K562 (cell line): ENCODE measurements around the gene RPS6KA4. TPM values are rescaled to one million over a fixed set of nuclear protein-coding genes. Genes with fewer than 3 reads are reported as not detected.

Experiments
- DACH1 ChIP-seq: fragments of 450-650 bp; IDR thresholded peaks from 2 replicates; pipeline ENCODE4 v1.6.1; 2018; ENCODE audit not compliant: partially characterized antibody
- ELF2 ChIP-seq: fragments of 250-450 bp; sonication (Bioruptor Pico); IDR thresholded peaks from 2 replicates; pipeline ENCODE4 v1.5.0; 2021; ENCODE audit warnings: mild to moderate bottlenecking
- FOXP1 ChIP-seq: sonication (generic); formaldehyde crosslinking; IDR thresholded peaks from 2 replicates; pipeline ENCODE4 v1.8.0; 2022; ENCODE audit warnings: mild to moderate bottlenecking, missing genetic modification reagents
- ID3 ChIP-seq, 2 experiments: fragments of 250-450 bp in 1 of 2; fragments of 450-650 bp in 1 of 2; sonication (Bioruptor Pico) in 1 of 2; IDR thresholded peaks; 2 replicates each; pipeline versions ENCODE4 v1.6.1 to v1.8.0; 2016 to 2021; ENCODE audit warnings: mild to moderate bottlenecking in 2 of 2, moderate library complexity in 2 of 2, missing compliant biosample characterization in 1 of 2, missing genetic modification characterization in 1 of 2
- MBD1 ChIP-seq: fragments of 250-450 bp; sonication (Bioruptor Pico); IDR thresholded peaks from 2 replicates; pipeline ENCODE4 v1.8.0; 2022; ENCODE audit warnings: inconsistent platforms
- MGA ChIP-seq: fragments of 450-650 bp; IDR thresholded peaks from 2 replicates; pipeline ENCODE4 v1.6.1; 2016; ENCODE audit warnings: mild to moderate bottlenecking, moderate library complexity
- MYC ChIP-seq, 2 experiments: fragments of 250-450 bp in 1 of 2; sonication (Bioruptor Pico) in 1 of 2; IDR thresholded peaks; 2 replicates each; pipeline versions ENCODE4 v1.5.1 to v1.6.1; 2012 to 2021; ENCODE audit warnings: low read depth in 2 of 2, borderline replicate concordance in 1 of 2, improper control_type of control experiment in 1 of 2, low read length in 1 of 2, mild to moderate bottlenecking in 1 of 2, moderate library complexity in 1 of 2
- NUFIP1 ChIP-seq: fragments of 450-650 bp; IDR thresholded peaks from 2 replicates; pipeline ENCODE4 v1.6.1; 2018; ENCODE audit not compliant: partially characterized antibody
- OTX1 ChIP-seq: fragments of 450-650 bp; formaldehyde crosslinking; IDR thresholded peaks from 2 replicates; pipeline ENCODE4 v1.4.0; 2022; ENCODE audit warnings: mild to moderate bottlenecking
- PHF8 ChIP-seq: fragments of 200-600 bp; sonication (generic); IDR thresholded peaks from 2 replicates; pipeline ENCODE4 v1.6.1; 2012; ENCODE audit warnings: mixed run types, mild to moderate bottlenecking, inconsistent platforms, low read length, moderate library complexity, borderline replicate concordance
- TCF7L2 ChIP-seq: fragments of 150-350 bp; IDR thresholded peaks from 2 replicates; pipeline ENCODE4 v1.6.1; 2016; ENCODE audit warnings: low read depth, mild to moderate bottlenecking, low read length, moderate library complexity
- XRCC3 ChIP-seq: fragments of 450-650 bp; IDR thresholded peaks from 2 replicates; pipeline ENCODE4 v1.6.1; 2017; ENCODE audit warnings: mild to moderate bottlenecking, moderate library complexity
- ZNF239 ChIP-seq: fragments of 250-450 bp; sonication (Bioruptor Pico); IDR thresholded peaks from 2 replicates; pipeline ENCODE4 v1.4.0; 2020; ENCODE audit warnings: mild to moderate bottlenecking
- polyA plus RNA-seq, 8 experiments: library from polyadenylated mRNA; depleted of rRNA in 4 of 8; stranded (reverse) in 5 of 8; unstranded in 3 of 8; fragments of >200 nt; fragmentation: Nextera tagmentation in 2 of 8; fragmentation: Illumina TruSeq in 1 of 8; extraction: Ambion mirVana in 2 of 8; extraction: Trizol in 1 of 8; gene quantifications; 2 replicates each; pipeline versions ENCODE4 v1.2.1 to v1.2.3, GENCODE V29; 2011 to 2014; ENCODE audit warnings: inconsistent platforms in 1 of 8, missing spikeins in 1 of 8
- total RNA-seq, 7 experiments: library from RNA; depleted of rRNA in 6 of 7; stranded (reverse); fragments of >200 nt in 6 of 7; fragmentation: Illumina TruSeq in 2 of 7; extraction: Trizol in 2 of 7; gene quantifications; 2 replicates each; pipeline versions ENCODE4 v1.2.1 to v1.2.3, GENCODE V29; 2011 to 2021; ENCODE audit warnings: low replicate concordance in 1 of 7

RPS6KA4 gene
- total and polyA plus RNA-seq, 9 of the 15 experiments (the other 6 are each of a cell fraction or from before 2014, with no cell fraction given) = 0.15 to 23.8 (median 9.8) TPM

- TF ChIP-seq MGA (peak; percentile 70; the same call in 1 of the 2 replicates), ZNF239 (CRISPR knock-in tag) (no peak), ID3 (CRISPR knock-in tag; IDR thresholded peaks at IDR 0.05) (no peak), ID3 (tag; IDR thresholded peaks at IDR 0.05) (no peak), ELF2 (0 out of 2 replicates have a peak, but pooled peaks have one; percentile 40), PHF8 (peak; percentile 94; the same call in 1 of the 2 replicates), FOXP1 (CRISPR knock-in tag) (no peak; the same call in 1 of the 2 replicates), DACH1 (no peak), TCF7L2 (no peak), MYC (IDR thresholded peaks at IDR 0.05; ENCODE audit: low read depth, low read length) (peak; percentile 60; the same call in 1 of the 2 replicates), MYC (CRISPR knock-in tag; IDR thresholded peaks at IDR 0.05; ENCODE audit: borderline replicate concordance, low read depth) (no peak), XRCC3 (no peak), NUFIP1 (no peak), MBD1 (no peak), OTX1 (CRISPR knock-in tag) (no peak)
These were observed at the start of gene RPS6KA4 (continued) for GRCh38 chr11:64358907-64359711.
